ENCODE measurements around the gene PTPRT.

The PTPRT gene

GRCh38 chr20:43096126-43096930 lies 93.4 kb downstream of the PTPRT start:
- H3K36me3 ChIP-seq (ENCODE audit: control insufficient read depth in 2 of 2, insufficient read depth in 1 of 2, low read length in 2 of 2): no peaks in the 10 kb centered on the region
- no peak overlapping the region for H3K4me3 ChIP-seq (ENCODE audit: low read depth, low read length)
- no peak for TF ChIP-seq ZNF664 (tag by site-specific recombination; IDR thresholded peaks at IDR 0.05)
- TF ChIP-seq MZF1 (tag by site-specific recombination; IDR thresholded peaks at IDR 0.05; ENCODE audit: borderline replicate concordance): no peak
- TF ChIP-seq REST (tag by site-specific recombination; IDR thresholded peaks at IDR 0.05): no peak
- no peak for TF ChIP-seq ZNF558 (tag by site-specific recombination; IDR thresholded peaks at IDR 0.05)
- TF ChIP-seq HIC1 (tag by site-specific recombination; IDR thresholded peaks at IDR 0.05): no peak
- no peak for TF ChIP-seq KLF8 (tag by site-specific recombination; IDR thresholded peaks at IDR 0.05)
- no peak for TF ChIP-seq AEBP2 (tag by site-specific recombination; IDR thresholded peaks at IDR 0.05; ENCODE audit: borderline replicate concordance)
- no peak for TF ChIP-seq ZNF529 (tag by site-specific recombination; IDR thresholded peaks at IDR 0.05; ENCODE audit: insufficient replicate concordance)
- no peak for TF ChIP-seq ZNF660 (tag by site-specific recombination; IDR thresholded peaks at IDR 0.05)
- TF ChIP-seq BCL6B (tag by site-specific recombination; IDR thresholded peaks at IDR 0.05): no peak
- no peak for TF ChIP-seq ZNF544 (tag by site-specific recombination; IDR thresholded peaks at IDR 0.05)
- no peak for TF ChIP-seq ZNF585B (tag by site-specific recombination; IDR thresholded peaks at IDR 0.05)
- TF ChIP-seq ZNF274 (IDR thresholded peaks at IDR 0.05; ENCODE audit: low read length): no peak
- TF ChIP-seq ZNF274 (tag by site-specific recombination; IDR thresholded peaks at IDR 0.05; ENCODE audit: borderline replicate concordance): no peak
- no peaks in the 10 kb centered on the region for H3K9me3 ChIP-seq (ENCODE audit: control insufficient read depth, insufficient read depth, low read depth, low read length)
- ChIA-PET POLR2A (no interaction called here), CTCF (no interaction called here)
- H3K4me1 ChIP-seq (ENCODE audit: control insufficient read depth, insufficient read depth, low read length): no peaks in the 10 kb centered on the region
- no peak overlapping the region for H3K27ac ChIP-seq (ENCODE audit: extremely low read depth, low read depth, low read length)

GRCh38 chr20:43095034-43095433 lies 94.7 kb downstream of the PTPRT start:
- Histone ChIP-seq H3K36me3 (ENCODE audit: control insufficient read depth in 2 of 2, insufficient read depth in 1 of 2, low read length in 2 of 2) (no peaks in the 10 kb centered on the region), H3K9me3 (ENCODE audit: control insufficient read depth, insufficient read depth, low read depth, low read length) (no peaks in the 10 kb centered on the region), H3K4me1 (ENCODE audit: control insufficient read depth, insufficient read depth, low read length) (no peaks in the 10 kb centered on the region), H3K4me3 (ENCODE audit: low read depth, low read length) (no peak overlapping the region), H3K27ac (ENCODE audit: extremely low read depth, low read depth, low read length) (no peak overlapping the region)
- ChIA-PET CTCF (no interaction called here), POLR2A (no interaction called here)
- TF ChIP-seq ZNF544 (tag by site-specific recombination; IDR thresholded peaks at IDR 0.05) (no peak), ATF2 (tag by site-specific recombination; IDR thresholded peaks at IDR 0.05; ENCODE audit: low read depth) (no peak), ZNF596 (tag by site-specific recombination; IDR thresholded peaks at IDR 0.05) (no peak), ZNF677 (tag by site-specific recombination; IDR thresholded peaks at IDR 0.05) (no peak), ZNF837 (tag by site-specific recombination; IDR thresholded peaks at IDR 0.05) (no peak), ZBTB11 (tag by site-specific recombination; conservative IDR thresholded peaks at IDR 0.05; ENCODE audit: low read depth) (no peak), ZNF624 (tag by site-specific recombination; IDR thresholded peaks at IDR 0.05) (no peak)
